Measurements from ENCODE around the gene AP2A1.

AP2A1 gene

DNA sequence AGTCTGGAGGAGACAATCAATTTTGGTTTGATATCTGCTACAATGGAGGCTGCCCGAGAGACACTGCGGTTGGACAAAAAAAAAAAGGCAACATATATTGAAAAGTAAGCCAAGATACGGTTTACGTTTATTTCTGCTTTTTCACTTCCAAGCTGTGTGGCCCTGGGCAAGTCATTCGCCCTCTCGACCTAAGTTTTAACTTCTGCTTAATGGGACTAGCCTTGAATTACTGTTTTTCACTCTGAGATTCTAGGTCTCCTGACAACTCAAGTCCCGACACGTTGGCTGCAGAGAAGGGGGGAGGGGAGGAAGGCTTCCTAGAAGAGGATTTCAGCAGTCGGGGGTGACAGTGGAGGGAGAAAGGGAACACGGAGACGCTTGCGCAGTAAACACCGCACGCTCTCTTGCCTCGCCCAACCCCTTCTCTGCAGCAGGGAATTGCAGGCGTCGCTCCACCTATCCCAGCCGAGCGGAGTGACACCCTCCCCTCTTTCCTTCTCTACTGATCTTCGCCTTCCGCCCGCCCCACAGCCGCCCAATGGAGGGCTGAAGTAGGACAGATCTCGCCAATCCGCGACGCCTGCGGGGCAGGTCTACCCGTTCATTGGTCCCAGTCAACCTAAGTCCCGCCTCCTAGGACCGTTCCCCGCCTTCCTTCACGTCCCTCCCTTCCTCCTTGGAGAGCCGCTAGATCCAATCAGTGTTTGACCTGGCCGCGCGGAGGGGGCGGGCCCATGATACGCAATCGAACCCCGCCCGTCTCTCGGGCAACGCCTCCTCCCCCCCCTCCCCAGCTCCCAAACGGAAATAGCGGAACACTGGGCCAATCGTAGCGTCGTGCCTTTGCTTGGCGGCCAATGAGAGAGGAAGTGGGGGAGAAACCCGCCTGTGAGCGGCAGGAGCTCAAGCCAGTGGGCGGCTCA is 533 bp upstream of the AP2A1 start:
- peak; percentile 100 for DNase-seq (ENCODE audit: low spot score)

DNA sequence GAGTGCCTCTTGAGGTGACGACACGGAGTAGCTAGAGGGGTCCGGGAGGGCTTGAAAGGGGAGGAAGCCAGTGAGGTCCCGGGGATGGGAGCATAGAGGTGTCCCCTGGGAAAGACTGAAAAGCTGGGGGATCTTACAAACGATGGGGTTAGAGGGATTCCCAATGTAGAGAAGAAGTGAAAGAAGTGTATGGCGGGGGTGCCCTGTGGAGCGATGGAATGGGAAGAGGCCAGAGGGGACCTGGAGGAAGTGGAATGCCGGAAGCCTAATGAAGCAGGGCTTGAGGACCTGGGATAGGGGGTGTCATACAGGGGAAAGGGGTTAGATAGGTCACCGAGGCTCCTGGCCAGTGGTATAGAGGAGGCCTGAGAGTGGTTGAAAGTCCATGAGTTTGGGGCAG is 580 bp downstream of the AP2A1 start:
- no peak for DNase-seq (ENCODE audit: low spot score)

DNA sequence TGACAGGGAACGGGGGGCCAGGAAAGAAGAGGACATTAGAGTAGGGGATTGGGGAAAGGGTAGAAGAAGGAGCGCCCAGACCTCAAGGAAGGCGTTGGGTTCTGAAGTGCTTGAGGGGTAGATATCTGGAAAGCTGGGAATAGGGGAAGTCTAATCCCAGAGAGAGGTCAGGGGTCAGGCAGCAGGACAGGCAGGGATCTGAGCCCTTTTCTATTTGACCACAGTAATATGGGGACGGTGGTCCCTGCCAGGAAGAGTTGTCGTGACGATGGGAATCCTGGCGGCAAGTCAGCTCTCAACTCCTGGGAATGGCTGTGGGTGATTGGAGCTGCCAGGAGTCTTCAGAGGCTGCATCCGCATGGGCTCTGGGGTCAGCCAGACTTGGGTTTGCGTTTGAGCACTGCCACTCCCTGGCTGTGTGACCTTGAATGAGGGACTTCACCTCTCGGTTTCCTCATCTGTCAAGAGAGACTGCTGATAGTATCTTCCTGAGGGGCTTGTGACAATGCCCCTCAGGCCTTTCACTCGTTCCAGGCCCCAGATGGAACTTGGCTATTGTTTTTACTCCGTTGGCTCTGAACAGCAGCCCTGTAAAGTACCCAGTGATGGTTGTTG is 1.3 kb downstream of the AP2A1 start:
- DNase-seq (ENCODE audit: low spot score): no peak

DNA sequence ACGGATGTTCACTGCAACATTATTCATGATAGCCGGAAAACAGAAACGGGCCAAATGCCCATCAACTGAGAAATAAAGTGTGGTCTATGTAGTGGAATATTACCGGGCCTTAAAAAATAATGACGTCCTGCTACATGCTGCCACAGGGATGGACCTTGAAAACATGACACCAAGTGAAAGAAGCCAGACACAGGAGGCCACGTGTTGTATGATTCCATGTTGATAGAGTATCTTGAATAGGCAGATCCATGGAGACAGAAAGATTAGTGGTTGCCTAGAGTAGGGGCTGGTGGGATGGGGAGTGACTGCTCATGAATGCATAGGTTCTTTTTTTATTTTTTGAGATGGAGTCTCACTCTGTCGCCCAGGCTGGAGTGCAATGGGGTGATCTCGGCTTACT is 3.7 kb downstream of the AP2A1 start:
- DNase-seq (ENCODE audit: low spot score): no peak

DNA sequence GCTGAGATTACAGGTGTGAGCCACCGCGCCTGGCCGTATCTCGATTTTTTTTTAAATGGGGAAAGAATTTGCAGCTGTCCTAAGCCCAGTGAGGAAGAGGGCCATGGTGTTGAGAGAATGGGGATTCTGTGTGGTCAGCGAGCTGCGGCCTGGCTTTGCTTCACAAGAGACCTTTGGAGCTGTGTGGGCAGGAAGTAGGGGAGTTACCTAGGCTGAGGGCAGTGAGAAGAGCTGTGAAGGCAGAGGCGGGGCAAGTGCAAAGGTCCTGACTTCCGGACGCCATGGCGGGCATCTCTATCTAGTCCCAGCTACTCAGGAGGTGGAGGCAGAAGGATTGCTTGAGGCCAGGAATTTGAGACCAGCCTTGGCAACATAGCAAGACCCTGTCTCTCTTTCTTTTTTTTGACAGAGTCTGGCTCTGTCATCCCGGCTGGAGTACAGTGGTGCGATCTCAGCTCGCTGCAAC is 4.9 kb downstream of the AP2A1 start:
- no peak for DNase-seq (ENCODE audit: low spot score)

DNA sequence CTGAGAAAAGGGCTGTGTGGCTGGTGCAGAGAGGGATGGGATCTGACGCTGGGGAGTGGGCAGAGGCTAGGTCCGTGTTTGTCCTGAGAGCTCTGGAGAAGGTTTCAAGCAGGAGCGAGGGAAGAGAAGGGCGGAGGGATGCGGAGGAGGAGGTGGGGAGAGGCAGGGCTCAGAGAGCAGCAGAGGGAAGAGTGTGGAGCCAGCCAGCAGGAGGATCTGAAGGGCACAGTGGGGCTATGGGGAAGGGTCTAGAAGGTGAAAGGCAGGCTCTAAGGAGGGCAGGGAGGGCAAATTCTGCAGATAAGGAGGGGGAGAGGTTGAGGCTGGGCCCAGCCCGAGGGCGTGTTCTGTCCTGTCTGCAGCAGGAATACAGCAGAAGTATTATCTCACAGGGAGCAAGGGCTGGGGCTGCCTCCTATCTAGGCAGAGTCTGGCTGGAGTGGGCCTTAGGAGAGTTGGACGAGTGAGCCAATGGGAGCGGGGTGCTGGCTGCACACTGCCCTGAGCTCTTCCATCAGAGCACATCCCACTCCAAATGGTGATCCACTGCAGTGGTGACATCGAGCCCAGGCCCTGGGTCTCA is 6.1 kb downstream of the AP2A1 start:
- no peak for DNase-seq (ENCODE audit: low spot score)

DNA sequence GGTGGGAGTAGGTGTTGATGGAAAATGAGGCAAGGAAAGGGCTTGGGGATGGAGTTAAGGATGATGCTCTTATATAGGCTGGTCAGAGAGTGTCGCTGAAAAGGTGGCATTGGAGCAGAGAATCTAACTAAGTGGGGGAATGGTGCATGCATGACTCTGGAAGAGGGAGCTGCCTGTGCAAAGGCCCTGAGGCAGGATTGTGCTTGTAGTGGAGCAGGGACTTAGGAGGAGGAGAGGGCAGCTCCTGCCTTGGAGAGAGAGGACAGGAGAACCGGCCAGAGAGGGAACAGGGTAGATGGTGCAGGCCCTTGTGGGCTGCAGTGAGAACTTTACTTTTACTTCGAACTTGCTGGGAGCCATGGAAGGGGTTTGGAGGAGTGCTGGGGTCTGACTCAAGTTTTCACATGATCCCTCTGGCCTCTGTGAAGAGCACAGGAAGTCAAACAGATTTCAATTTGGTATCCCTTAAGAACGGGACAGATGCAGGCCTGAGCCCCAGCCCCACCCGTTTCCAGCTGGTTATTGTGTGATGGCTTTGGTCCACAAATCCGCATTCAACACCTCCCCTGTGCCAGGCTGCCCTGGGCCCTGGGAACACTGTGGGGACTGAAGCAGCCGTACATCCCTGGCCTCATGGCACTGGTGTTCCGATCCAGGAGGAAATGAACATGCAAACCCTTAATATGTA is 7.0 kb downstream of the AP2A1 start:
- no peak for DNase-seq (ENCODE audit: low spot score)

DNA sequence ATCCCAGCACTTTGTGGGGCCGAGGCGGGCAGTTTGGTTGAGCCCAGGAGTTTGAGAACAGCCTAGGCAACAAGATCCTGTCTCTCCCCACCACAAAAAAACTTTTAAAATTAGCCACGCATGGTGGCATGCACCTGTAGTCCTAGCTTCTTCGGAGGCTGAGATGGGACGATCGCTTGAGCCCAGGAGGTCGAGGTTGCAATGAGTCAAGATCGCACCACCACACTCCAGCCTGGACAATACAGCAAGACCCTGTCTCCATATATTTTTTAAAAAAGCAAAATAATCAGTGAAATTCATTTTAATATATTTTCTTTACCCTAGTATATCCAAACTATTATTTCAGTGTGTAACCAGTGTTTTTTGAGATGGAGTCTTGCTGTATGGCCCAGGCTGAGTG is 8.2 kb downstream of the AP2A1 start:
- no peak for DNase-seq (ENCODE audit: low spot score)

DNA sequence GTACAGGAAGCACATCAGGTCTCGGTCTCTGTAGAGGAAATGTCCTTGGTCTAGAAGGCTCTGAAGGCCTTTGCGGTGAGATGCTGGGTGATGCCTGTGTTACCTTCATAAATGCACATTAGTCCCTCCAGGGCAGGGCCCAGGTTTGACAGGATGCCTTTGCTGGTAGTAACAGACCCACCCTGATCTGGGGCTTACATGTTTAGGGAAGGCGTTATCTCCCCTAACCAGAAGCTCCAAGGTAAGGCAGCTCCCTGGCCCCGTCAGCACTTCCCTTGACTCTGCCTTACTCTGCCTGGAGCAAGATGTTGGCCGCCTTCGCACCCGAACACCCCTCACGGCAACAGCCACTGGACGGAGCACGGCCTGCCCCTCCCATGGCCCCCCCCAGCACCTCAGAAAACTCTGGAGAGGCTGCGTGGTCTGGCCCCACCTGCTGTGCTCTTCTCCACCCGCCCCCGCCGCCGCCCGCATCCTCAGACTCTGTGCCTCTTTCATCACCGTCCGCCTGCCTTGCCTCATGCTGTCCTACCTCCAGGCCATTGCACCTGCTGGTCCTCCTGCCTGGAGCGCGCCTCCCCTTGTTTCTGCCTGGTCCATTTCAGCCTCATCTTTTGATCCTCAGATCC is 9.1 kb downstream of the AP2A1 start:
- no peak for DNase-seq (ENCODE audit: low spot score)

DNA sequence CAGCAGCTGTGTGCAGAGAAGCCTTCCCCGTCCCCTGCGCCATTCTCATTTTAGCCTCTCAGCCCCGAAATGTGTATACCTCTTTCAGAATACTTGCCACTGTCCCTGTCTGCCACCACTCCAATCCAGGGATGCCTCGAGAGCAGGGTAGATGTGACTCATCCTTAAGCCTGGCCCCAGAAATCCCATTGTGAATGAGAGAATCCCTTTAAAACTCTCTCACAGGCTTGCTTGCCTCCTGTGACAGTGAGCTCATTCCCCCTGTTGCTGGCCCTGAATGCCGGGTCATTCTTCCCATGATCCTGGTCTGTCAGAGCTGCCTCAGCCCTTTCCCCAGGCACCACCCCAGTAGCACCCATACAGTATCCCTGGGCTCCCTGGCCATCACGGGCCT is 9.6 kb downstream of the AP2A1 start:
- no peak for DNase-seq (ENCODE audit: low spot score)

DNA sequence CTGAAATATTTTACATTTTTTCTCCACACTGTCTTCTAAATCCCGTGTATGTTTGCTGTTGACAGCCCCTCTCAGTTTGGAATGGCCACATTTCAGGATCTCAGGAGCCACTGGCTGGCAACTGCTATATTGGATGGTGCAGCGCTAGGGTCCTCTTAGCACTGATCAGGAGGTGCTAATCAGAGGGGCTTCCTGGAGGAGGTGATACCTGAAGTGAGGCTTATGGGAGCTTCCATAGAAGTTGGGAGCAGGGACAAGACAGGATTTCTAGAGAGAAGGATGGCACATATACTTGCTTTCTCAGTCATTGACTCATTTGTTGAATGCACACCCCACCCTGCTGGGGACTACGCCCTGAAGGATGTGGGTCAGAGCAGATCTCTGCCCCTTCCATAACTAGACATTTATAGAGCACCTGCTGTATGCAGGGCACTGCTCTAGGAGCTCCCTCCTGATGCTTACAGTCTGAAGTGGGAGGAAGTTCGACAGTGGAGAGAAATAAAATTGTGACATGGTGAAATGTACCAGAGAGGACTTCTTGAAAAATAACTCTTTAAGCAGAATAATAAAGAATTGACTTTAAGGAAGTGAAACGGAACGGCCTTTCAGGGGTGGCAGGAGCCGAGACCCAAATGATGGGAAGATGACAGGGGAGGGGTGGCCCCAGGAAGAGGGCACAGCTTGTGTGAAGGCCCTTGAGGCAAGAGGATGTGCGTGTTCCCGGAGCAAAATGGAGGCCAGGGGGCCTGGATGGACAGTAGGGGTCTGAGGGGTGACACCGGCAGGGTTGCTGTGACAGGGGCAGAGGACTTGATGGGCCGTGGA is 13.1 kb downstream of the AP2A1 start:
- no peak for DNase-seq (ENCODE audit: low spot score)

DNA sequence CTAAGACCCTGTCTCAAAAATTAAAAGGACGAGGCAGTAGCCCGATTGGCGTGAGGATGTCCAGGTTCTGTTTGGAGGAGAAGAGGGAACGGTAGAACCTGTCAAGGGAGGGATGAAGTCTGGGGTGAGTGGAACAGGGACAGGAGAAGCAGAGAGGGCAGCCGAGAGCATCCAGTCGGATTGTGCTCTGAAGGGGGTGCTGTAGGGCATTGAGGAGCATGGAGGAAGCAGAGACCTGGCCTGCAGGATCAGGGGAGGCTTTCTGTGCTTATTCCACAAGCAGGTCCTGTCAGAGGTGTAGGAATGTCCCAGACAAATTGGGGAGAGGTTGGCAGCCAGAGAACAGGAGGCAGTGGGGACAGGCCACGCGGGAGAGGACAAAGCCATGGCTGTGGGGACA is 14.1 kb downstream of the AP2A1 start:
- DNase-seq (ENCODE audit: low spot score): no peak

DNA sequence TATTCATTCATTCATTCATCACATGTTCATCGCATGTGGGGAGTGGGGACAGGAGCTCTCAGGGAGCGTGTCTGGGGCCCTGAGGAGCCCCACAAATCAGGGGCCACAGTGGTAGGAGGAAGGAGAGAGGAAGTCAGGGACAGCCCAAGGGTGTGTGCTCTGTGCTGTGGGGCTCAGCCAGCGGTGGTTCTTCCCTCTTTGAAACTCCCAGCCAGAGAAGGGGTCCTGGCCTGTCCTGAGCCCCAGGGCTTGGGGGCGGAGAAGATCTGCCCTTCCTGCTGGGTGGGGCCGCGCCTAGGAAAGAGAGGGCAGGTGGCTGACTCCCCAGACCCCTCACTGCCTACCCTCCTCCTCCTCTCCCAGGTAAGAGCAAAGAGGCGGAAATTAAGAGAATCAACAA is 14.6 kb downstream of the AP2A1 start:
- no peak for DNase-seq (ENCODE audit: low spot score)

DNA sequence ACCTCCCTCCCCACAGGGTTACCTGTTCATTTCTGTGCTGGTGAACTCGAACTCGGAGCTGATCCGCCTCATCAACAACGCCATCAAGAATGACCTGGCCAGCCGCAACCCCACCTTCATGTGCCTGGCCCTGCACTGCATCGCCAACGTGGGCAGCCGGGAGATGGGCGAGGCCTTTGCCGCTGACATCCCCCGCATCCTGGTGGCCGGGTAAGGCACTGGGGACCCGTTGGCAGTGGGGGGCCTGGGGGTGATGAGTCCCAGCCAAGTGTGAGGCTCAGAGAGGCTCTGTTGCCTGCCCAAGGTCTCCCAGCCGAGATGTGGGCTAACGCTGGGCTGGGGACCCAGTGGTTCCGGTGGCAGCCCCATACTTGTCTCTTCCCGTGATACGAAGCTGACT is 15.7 kb downstream of the AP2A1 start:
- DNase-seq (ENCODE audit: low spot score): no peak

DNA sequence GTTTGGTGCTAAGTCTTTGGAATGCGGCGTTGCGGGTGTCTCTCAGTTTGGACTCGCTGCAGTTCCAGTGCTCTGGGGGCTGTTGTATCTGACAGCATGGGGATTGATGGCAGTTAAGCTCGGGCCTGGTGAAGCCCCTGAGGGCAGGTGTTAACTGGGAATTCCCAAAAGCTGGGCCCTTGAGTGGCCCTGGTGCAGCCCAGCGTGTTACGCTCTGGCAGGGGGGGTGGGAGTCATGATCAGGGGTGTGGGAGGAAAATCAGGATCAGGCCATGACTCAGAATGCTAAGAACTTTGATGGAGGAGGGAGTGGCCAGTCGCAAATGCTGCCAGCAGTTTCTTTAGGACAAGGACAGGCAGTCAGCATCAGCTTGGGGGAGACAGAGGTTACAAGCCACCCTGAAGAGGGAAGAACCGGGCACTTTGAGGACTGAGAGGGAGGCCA is 19.6 kb downstream of the AP2A1 start:
- no peak for DNase-seq (ENCODE audit: low spot score)

DNA sequence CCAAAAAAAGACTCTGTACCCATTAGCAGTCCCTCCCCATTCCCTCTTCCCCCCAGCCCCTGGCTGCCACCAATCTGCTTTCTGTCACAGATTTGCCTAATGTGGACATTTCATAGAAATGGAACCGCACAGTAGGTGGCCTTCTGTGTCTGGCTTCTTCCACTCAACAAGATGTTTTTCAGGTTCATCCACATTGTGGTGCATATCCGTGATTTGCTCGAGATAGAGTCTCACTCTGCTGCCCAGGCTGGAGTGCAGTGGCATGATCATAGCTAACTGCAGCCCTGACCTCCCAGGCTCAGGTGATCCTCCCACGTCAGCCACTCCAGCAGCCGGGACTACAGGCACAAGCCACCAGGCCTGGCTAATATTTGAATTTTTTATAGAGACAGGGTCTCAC is 20.9 kb downstream of the AP2A1 start:
- no peak for DNase-seq (ENCODE audit: low spot score)

DNA sequence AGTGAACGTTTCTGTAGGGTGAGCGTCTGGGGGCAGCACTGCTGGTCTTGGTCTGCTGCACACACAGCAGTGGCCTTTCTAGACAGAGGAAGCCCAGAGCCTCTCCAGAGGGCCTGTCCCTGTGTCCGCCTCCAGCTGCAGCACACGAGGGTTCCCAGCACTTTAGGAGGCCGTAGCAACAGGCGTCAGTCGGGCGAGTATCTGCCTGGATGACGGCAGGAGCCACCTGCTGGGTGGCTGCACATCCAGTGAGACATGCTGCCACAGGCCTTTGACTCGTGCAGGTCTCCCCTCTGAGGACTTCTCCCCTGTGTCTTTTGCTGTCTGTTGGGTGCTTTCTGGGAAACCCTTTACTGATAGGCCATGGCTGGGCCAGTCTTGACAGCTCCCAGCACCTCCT is 22.1 kb downstream of the AP2A1 start:
- no peak for DNase-seq (ENCODE audit: low spot score)

DNA sequence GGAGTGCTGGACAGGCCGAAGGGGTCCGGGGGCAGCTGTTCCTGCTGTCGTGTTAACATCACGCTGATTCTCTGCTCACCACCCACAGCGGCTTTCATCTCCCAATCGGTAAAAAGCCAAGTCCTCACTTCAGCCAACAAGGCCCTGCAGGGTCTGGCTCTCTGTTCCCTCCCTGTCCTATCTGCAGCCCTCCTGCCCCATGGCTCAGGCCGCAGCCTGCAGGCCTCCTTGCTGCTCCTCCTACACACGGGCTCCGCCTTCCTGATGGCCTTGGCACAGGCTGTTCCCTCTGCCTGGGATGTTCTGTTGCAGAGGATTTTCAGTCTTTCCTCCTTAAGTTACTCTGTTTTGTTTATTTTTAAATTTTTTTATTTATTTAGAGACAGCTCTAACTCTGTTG is 24.1 kb downstream of the AP2A1 start:
- DNase-seq (ENCODE audit: low spot score): no peak

DNA sequence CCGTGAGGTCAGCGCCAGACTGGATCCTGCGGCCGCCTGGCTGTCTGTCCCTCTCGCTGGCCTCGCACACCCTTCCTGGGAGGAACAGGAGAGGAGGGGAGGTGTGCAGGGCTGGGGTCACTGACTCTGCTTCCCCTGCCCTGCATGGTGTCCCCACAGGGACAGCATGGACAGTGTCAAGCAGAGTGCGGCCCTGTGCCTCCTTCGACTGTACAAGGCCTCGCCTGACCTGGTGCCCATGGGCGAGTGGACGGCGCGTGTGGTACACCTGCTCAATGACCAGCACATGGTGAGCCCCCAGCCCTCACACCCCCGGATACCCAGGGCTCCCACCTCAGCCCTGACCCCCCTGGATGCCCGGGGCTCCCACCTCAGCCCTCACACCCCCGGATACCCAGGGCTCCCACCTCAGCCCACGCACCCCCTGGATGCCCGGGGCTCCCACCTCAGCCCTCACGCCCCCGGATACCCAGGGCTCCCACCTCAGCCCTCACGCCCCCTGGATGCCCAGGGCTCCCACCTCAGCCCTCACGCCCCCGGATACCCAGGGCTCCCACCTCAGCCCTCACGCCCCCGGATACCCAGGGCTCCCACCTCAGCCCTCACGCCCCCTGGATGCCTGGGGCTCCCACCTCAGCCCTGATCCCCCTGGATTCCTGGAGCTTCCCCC is 25.1 kb downstream of the AP2A1 start:
- no peak for DNase-seq (ENCODE audit: low spot score)

DNA sequence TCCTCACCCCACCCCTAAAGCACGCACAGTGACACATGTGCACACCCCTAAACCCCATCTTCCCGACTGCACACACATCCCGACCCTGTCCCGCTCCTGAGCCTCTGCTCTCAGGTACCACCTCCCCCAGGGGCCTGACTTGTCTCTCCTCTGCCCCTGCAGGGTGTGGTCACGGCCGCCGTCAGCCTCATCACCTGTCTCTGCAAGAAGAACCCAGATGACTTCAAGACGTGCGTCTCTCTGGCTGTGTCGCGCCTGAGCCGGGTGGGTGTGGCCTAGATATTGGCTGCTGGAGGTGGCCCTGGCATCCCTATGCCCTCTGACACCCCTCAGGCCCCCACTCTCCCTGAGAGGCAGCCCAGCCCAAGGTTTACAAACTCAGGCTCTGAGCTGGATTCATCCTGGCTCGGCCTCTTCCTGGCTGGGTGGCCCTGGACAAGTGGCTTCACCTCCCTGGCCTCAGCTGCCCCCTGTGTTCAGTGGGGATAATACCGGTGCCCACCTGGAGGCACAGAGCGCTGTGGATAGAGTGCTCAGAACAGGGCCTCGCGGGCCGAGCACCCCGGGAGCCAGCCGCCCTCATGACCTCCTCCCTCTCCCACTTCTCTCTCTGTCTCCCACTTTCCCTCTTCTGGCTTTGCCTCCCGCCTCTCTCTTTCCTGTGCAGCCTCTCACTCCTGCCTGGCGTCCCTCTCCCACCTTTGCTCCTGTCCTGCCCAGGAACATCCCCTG is 26.2 kb downstream of the AP2A1 start:
- no peak for DNase-seq (ENCODE audit: low spot score)

All from CD4-positive, alpha-beta T cell treated with Interleukin-2 at 100 ng/mL for 4 hours (primary cell).